HUES48 (cell line): ENCODE measurements around the gene EXOC4.

ENCODE experiments used
- H3K27ac ChIP-seq: one replicate; pipeline ENCODE4 v1.7.0; 2013; ENCODE audit warnings: low read depth, low read length, inconsistent platforms
- H3K27me3 ChIP-seq: 2 replicates; pipeline ENCODE4 v1.6.1; 2013; ENCODE audit warnings: mild to moderate bottlenecking, low read length; ENCODE audit not compliant: control insufficient read depth, insufficient read depth
- H3K36me3 ChIP-seq: 2 replicates; pipeline ENCODE4 v1.6.1; 2013; ENCODE audit warnings: low read length; ENCODE audit not compliant: control insufficient read depth, insufficient read depth
- H3K4me1 ChIP-seq: 2 replicates; pipeline ENCODE4 v1.6.1; 2013; ENCODE audit warnings: mild to moderate bottlenecking, low read length; ENCODE audit not compliant: control insufficient read depth, insufficient read depth
- H3K4me3 ChIP-seq: 2 replicates; pipeline ENCODE4 v1.5.1; 2013; ENCODE audit warnings: mild to moderate bottlenecking, low read depth, low read length
- H3K9ac ChIP-seq: 2 replicates; pipeline ENCODE4 v1.6.1; 2013; ENCODE audit warnings: mild to moderate bottlenecking, low read depth, low read length, moderate library complexity
- H3K9me3 ChIP-seq: 2 replicates; pipeline ENCODE4 v1.6.1; 2013; ENCODE audit warnings: low read length; ENCODE audit not compliant: control insufficient read depth, insufficient read depth

EXOC4 gene

GRCh38 chr7:134009314-134010110 is 756.6 kb downstream of the EXOC4 start:
- no peaks in the 10 kb centered on the region for H3K9me3 ChIP-seq
- H3K27ac ChIP-seq, result no peak overlapping the region
- H3K4me3 ChIP-seq, result no peak overlapping the region
- H3K9ac ChIP-seq, result no peak overlapping the region
- H3K27me3 ChIP-seq, result no peaks in the 10 kb centered on the region
- no peaks in the 10 kb centered on the region for H3K36me3 ChIP-seq
- H3K4me1 ChIP-seq, result no peaks in the 10 kb centered on the region

DNA sequence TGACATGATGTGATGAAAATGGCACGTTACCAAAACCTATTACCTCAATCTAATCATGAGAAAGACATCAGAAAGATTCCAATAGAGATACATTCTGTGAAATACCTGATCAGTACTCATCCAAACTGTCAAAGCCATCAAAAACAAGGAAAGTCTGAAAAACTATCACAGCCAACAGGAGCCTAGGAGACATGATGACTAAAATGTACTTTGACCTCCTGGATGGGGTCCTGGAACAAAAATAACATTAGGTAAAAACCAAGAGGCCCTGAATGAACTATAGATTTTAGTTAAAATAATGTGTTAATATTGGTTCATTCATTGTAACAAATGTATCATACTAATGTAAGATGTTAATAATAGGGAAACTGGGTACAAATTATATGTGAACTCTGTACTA is 760.4 kb downstream of the EXOC4 start:
- Histone ChIP-seq H3K36me3 (no peaks in the 10 kb centered on the region), H3K4me1 (0 out of 2 replicates have a peak, but pooled peaks cover 3% of the 10 kb centered on the region), H3K27me3 (no peaks in the 10 kb centered on the region), H3K9me3 (no peaks in the 10 kb centered on the region), H3K4me3 (no peak overlapping the region), H3K27ac (no peak overlapping the region), H3K9ac (no peak overlapping the region)

DNA sequence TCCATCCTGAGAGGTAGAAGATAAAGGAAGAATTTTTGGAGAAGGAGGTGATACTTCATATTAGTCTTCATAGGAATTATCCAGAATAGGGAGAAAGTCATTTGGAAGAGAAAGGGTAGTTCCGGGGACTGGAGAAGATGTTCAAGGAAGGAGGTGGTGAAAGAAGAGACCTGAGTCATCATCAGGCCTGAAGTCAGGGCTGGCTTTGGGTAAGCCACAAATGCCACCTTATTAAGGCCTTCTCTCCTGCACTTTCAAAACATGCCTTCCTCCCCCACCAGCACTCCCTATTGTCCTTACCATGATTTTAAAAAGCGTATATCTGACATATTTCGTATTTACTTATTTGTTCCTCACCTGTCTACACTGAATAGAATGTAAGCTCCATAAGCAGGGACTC is 762.1 kb downstream of the EXOC4 start:
- H3K4me3 ChIP-seq, result no peak overlapping the region
- H3K27me3 ChIP-seq, result no peaks in the 10 kb centered on the region
- no peak overlapping the region for H3K27ac ChIP-seq
- H3K4me1 ChIP-seq, result peaks cover 6% of the 10 kb centered on the region
- H3K9ac ChIP-seq, result no peak overlapping the region
- no peaks in the 10 kb centered on the region for H3K36me3 ChIP-seq
- no peaks in the 10 kb centered on the region for H3K9me3 ChIP-seq

GRCh38 chr7:134016223-134016941 is 763.5 kb downstream of the EXOC4 start:
- H3K4me1 ChIP-seq, result peaks cover 8% of the 10 kb centered on the region
- H3K27ac ChIP-seq, result no peak overlapping the region
- H3K4me3 ChIP-seq, result no peak overlapping the region

GRCh38 chr7:134016942-134017303 is 764.0 kb downstream of the EXOC4 start:
- no peak overlapping the region for H3K9ac ChIP-seq
- H3K27ac ChIP-seq, result no peak overlapping the region
- peaks cover 8% of the 10 kb centered on the region for H3K4me1 ChIP-seq
- no peak overlapping the region for H3K4me3 ChIP-seq
- H3K27me3 ChIP-seq, result no peaks in the 10 kb centered on the region
- H3K9me3 ChIP-seq, result no peaks in the 10 kb centered on the region
- no peaks in the 10 kb centered on the region for H3K36me3 ChIP-seq

More at GRCh38 chr7:134016223-134016941, 763.5 kb downstream of the EXOC4 start:
- Histone ChIP-seq H3K9me3 (no peaks in the 10 kb centered on the region), H3K9ac (no peak overlapping the region), H3K27me3 (no peaks in the 10 kb centered on the region), H3K36me3 (no peaks in the 10 kb centered on the region)

DNA sequence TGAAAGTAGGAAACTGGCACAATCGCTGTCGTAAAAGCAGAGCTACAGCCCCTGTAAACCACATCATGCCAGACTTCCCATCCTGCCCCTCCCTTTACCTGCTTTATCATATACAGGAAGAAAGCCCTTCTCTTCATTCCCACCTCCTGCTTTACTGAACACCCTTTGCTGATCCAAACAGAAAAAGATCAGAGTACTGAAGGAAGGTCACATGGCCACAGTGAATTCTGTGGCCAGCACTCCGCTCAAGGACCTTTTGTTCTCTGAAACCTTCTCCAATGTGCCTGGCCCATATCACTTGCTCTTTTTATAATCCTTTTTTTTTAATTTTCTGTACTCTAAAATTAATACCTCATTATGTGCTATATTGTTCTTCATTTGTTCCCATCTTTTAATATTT is 765.4 kb downstream of the EXOC4 start:
- Histone ChIP-seq H3K9ac (no peak overlapping the region), H3K36me3 (no peaks in the 10 kb centered on the region), H3K27me3 (no peaks in the 10 kb centered on the region), H3K4me3 (no peak overlapping the region), H3K9me3 (no peaks in the 10 kb centered on the region), H3K27ac (no peak overlapping the region), H3K4me1 (peaks cover 19% of the 10 kb centered on the region)

DNA sequence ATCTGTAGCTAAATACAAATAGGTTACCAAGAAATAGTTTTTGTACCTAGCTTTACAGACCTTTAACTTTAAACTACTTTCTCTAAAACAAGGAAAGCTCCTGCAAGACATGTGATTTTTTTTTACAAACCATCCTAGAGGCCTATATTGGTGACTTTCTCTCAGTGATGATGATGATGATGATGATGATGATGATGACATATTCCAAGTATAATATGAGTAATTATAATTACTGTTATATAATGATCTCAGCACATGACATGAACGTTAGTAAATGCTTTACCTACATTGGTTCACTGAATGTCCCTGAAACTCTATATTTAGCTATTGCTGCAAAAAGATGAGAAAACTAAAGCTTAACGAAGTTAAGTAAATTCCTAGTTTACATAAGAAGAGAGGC is 766.4 kb downstream of the EXOC4 start:
- H3K27ac ChIP-seq, result no peak overlapping the region
- H3K4me3 ChIP-seq, result no peak overlapping the region
- no peaks in the 10 kb centered on the region for H3K27me3 ChIP-seq
- H3K36me3 ChIP-seq, result no peaks in the 10 kb centered on the region
- no peak overlapping the region for H3K9ac ChIP-seq
- no peaks in the 10 kb centered on the region for H3K9me3 ChIP-seq
- peaks cover 19% of the 10 kb centered on the region for H3K4me1 ChIP-seq

DNA sequence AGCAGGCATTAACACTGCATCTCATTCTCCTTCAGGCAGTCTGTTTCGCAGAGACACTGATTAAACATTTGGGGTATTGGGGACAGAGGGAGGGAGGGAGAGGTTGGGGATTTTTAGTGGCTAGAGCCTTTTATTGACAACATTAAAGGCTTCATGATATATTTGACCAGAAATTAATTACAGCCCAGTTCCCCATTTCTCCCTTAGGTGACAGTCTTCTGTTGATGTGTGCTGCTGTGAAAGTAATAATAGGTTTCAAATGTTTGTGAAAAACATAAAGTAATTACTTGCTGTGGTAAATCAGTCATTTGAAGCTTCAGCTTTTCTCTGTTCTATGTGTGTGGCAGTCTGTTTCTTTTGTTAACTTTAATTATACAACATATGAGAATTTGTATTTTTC is 769.0 kb downstream of the EXOC4 start:
- H3K9me3 ChIP-seq, result no peaks in the 10 kb centered on the region
- H3K9ac ChIP-seq, result no peak overlapping the region
- H3K36me3 ChIP-seq, result no peaks in the 10 kb centered on the region
- peaks cover 19% of the 10 kb centered on the region for H3K4me1 ChIP-seq
- no peak overlapping the region for H3K27ac ChIP-seq
- H3K4me3 ChIP-seq, result no peak overlapping the region
- H3K27me3 ChIP-seq, result no peaks in the 10 kb centered on the region

GRCh38 chr7:134022286-134022911 is 769.5 kb downstream of the EXOC4 start:
- no peak overlapping the region for H3K27ac ChIP-seq
- no peak overlapping the region for H3K4me3 ChIP-seq
- no peak overlapping the region for H3K9ac ChIP-seq
- peaks cover 19% of the 10 kb centered on the region for H3K4me1 ChIP-seq
- no peaks in the 10 kb centered on the region for H3K9me3 ChIP-seq
- H3K36me3 ChIP-seq, result no peaks in the 10 kb centered on the region
- no peaks in the 10 kb centered on the region for H3K27me3 ChIP-seq

DNA sequence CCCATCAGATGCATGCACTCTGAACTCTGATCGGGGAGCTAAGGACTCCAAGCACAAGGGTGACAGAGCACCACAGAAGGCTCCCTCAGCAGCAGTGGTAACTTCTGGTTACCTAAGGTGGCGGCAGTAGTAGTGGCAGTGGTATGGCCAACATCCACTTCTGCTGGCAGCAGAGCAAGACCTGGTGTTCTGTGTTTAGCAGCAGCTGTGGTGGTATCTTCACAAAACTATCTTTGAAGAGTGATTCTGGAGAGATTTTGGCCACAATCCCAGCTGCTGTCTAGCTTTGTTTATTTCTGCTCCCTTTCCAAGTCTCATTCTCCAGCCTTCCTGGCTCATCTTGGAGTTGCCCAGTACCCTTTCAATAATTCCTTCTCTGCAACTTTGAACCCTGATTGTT is 771.9 kb downstream of the EXOC4 start:
- Histone ChIP-seq H3K27me3 (no peaks in the 10 kb centered on the region), H3K27ac (no peak overlapping the region)

DNA sequence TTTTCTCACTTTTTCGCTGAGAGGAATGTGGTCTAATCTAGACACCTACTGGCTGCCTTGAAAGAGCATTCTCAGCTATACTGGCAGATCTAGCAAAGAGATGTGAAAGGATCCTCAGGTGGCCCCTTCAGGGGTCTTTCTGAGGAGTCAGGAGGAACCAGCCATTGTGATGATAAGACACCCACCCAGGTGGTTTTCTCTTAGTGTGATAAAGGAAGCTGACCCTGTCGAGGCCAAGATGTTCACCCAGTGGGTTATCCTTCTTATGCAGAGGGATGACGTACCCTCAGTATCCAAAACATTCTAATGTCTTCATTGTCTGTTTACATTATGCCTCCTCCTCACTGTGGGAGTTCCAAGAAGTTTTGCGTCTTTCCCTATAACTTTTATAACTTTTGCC is 776.0 kb downstream of the EXOC4 start:
- Histone ChIP-seq H3K9ac (peak overlapping the region; percentile 26; the same call in 1 of the 2 replicates), H3K9me3 (peaks cover 8% of the 10 kb centered on the region), H3K36me3 (no peaks in the 10 kb centered on the region), H3K27me3 (no peaks in the 10 kb centered on the region), H3K4me1 (peaks cover 17% of the 10 kb centered on the region), H3K27ac (peak overlapping the region; percentile 94), H3K4me3 (0 out of 2 replicates have a peak overlapping the region, but pooled peaks have one; percentile 3)

More for the DNA sequence above, 771.9 kb downstream of the EXOC4 start:
- Histone ChIP-seq H3K4me3 (no peak overlapping the region), H3K9me3 (0 out of 2 replicates have a peak, but pooled peaks cover 2% of the 10 kb centered on the region), H3K4me1 (peaks cover 31% of the 10 kb centered on the region), H3K9ac (no peak overlapping the region), H3K36me3 (no peaks in the 10 kb centered on the region)
